ENCODE data around the gene CRHR2. TPM values are rescaled to one million over a fixed set of nuclear protein-coding genes. Genes with fewer than 3 reads are reported as not detected.

The CRHR2 gene
- total RNA-seq, 1 donor from 2014 or later: not detected

- Histone ChIP-seq H3K36me3 (no peaks in the 10 kb centered on the region), H3K4me3 (no peak overlapping the region), H3K27me3 (no peaks in the 10 kb centered on the region), H3K27ac (no peak overlapping the region), H3K4me1 (no peaks in the 10 kb centered on the region), H3K9me3 (no peaks in the 10 kb centered on the region)
- TF ChIP-seq POLR2AphosphoS5 (IDR thresholded peaks at IDR 0.05; ENCODE audit: insufficient read depth in 1 of 2, low read depth in 1 of 2): no peak
- TF ChIP-seq CTCF (IDR thresholded peaks at IDR 0.05): no peak
- no peak for TF ChIP-seq POLR2A (IDR thresholded peaks at IDR 0.05)
- intact Hi-C loops (cut with DNase I): no loop called here
- no peak for DNase-seq (ENCODE audit: extremely low spot score in 2 of 2)
These were observed 10.3 kb downstream of the CRHR2 start for GRCh38 chr7:30671793-30672465.

GRCh38 chr7:30668102-30668501 is 14.2 kb downstream of the CRHR2 start:
- no peak for DNase-seq (ENCODE audit: extremely low spot score in 2 of 2)
- TF ChIP-seq POLR2A (IDR thresholded peaks at IDR 0.05): no peak
- no peak for TF ChIP-seq CTCF (IDR thresholded peaks at IDR 0.05)
- no peak for TF ChIP-seq POLR2AphosphoS5 (IDR thresholded peaks at IDR 0.05; ENCODE audit: insufficient read depth in 1 of 2, low read depth in 1 of 2)
- H3K4me1 ChIP-seq: no peaks in the 10 kb centered on the region
- no peaks in the 10 kb centered on the region for H3K27me3 ChIP-seq
- no peaks in the 10 kb centered on the region for H3K9me3 ChIP-seq
- H3K36me3 ChIP-seq: no peaks in the 10 kb centered on the region
- H3K4me3 ChIP-seq: no peak overlapping the region
- no peak overlapping the region for H3K27ac ChIP-seq
- intact Hi-C loops (cut with DNase I): loop anchor here (10.0 kb wide), 1 partner anchor 57 kb away; no protein-coding TSS in a partner anchor

GRCh38 chr7:30667172-30667571 is 15.1 kb downstream of the CRHR2 start:
- H3K27me3 ChIP-seq: no peaks in the 10 kb centered on the region
- TF ChIP-seq POLR2AphosphoS5 (IDR thresholded peaks at IDR 0.05; ENCODE audit: insufficient read depth in 1 of 2, low read depth in 1 of 2): no peak
- TF ChIP-seq POLR2A (IDR thresholded peaks at IDR 0.05): no peak
- TF ChIP-seq CTCF (IDR thresholded peaks at IDR 0.05): no peak
- no peaks in the 10 kb centered on the region for H3K4me1 ChIP-seq
- no peaks in the 10 kb centered on the region for H3K36me3 ChIP-seq
- H3K4me3 ChIP-seq: no peak overlapping the region
- no peaks in the 10 kb centered on the region for H3K9me3 ChIP-seq
- no peak for DNase-seq (ENCODE audit: extremely low spot score in 2 of 2)
- intact Hi-C loops (cut with DNase I): loop anchor here (10.0 kb wide), 1 partner anchor 58 kb away; no protein-coding TSS in a partner anchor
- H3K27ac ChIP-seq: no peak overlapping the region

GRCh38 chr7:30665449-30665848 is 16.8 kb downstream of the CRHR2 start:
- H3K36me3 ChIP-seq: no peaks in the 10 kb centered on the region
- TF ChIP-seq POLR2A (IDR thresholded peaks at IDR 0.05) (no peak), POLR2AphosphoS5 (IDR thresholded peaks at IDR 0.05; ENCODE audit: insufficient read depth in 1 of 2, low read depth in 1 of 2) (no peak), CTCF (IDR thresholded peaks at IDR 0.05) (no peak)
- H3K4me1 ChIP-seq: no peaks in the 10 kb centered on the region
- intact Hi-C loops (cut with DNase I): loop anchor here (10.0 kb wide), 1 partner anchor 59 kb away; no protein-coding TSS in a partner anchor
- H3K4me3 ChIP-seq: no peak overlapping the region
- DNase-seq (ENCODE audit: extremely low spot score in 2 of 2): no peak
- no peak overlapping the region for H3K27ac ChIP-seq
- H3K9me3 ChIP-seq: no peaks in the 10 kb centered on the region
- no peaks in the 10 kb centered on the region for H3K27me3 ChIP-seq

- intact Hi-C loops (cut with DNase I): loop anchor here (10.0 kb wide), 1 partner anchor 60 kb away; no protein-coding TSS in a partner anchor
- Histone ChIP-seq H3K27me3 (no peaks in the 10 kb centered on the region), H3K4me3 (no peak overlapping the region), H3K4me1 (no peaks in the 10 kb centered on the region), H3K27ac (no peak overlapping the region), H3K36me3 (no peaks in the 10 kb centered on the region), H3K9me3 (no peaks in the 10 kb centered on the region)
- no peak for TF ChIP-seq POLR2A (IDR thresholded peaks at IDR 0.05)
- TF ChIP-seq CTCF (IDR thresholded peaks at IDR 0.05): no peak
- TF ChIP-seq POLR2AphosphoS5 (IDR thresholded peaks at IDR 0.05; ENCODE audit: insufficient read depth in 1 of 2, low read depth in 1 of 2): no peak
- no peak for DNase-seq (ENCODE audit: extremely low spot score in 2 of 2)
These were observed 17.2 kb downstream of the CRHR2 start for GRCh38 chr7:30665043-30665442.

Data from vagina (tissue), 2 donors.